GM20000 (cell line): Measurements from ENCODE around the gene TCP11X1.
"Not testable (repeated sequence)": the region's sequence is repeated elsewhere in the genome, so short reads cannot be mapped to it uniquely, and the experiment has no call there.

Experiments
- DNase-seq: peaks from one replicate; pipeline ENCODE4 v3.0.0; 2012; ENCODE audit warnings: low spot score
- TF ChIP-seq, protein P1 (sequence below): IDR thresholded peaks from 2 replicates; pipeline ENCODE4 v1.5.1; 2012; ENCODE audit warnings: mild to moderate bottlenecking, control low read depth; ENCODE audit errors: extremely low read depth, missing control alignments

TCP11X1 gene

DNA sequence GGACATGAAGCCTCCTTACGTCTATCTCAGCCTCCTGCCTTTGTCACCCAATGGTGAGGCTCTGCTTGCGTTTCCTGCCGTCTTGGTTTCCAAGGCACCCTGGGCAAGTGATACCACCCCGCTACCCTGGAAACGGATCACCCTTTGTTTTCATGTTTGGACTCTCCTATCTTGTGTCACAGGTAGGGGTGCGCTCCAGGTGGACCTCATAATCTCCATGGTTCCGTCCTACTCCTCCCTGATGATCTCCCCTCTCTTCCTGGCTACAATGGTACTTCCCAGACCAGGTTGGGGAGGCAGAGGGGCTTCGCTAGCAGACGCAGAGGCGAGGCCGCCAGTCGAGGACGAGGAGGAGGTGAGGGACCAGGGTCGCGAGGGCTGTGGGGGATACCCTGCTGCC is at the start of gene TCP11X1:
TCP11X1 (plus strand) TSS at position 316 of the 400 bp plus-strand sequence.
- not testable (repeated sequence) for DNase-seq

DNA sequence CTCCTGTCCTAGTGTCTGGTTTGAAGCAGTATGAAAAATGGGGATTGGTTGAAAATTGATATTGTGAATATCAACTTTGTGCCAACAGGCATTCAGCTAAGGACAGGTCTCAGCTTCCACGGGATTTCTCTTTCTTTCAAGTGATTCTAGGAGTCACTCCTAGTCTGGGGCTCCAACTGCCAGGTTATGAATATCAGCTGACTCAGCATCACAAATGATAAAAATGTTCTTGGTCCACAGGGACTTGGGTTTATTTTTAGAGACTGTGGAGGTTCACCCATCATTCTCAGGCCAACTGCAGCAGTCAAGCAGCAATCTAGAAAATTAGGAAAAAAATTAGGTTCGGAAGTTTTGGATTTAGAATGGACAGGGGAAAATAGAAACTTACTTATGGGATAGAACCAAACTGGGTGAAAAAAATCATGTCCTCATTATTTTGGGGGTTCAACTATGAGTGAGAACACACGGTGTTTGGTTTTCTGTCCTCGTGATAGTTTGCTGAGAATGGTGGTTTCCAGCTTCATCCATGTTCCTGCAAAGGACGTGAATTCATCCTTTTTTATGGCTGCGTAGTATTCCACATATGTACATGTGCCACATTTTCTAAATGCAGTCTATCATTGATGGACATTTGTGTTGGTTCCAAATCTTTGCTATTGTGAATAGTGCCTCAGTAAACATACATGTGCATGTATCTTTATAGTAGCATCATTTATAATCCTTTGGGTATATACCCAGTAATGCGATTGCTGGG is 29.0 kb upstream of the TCP11X1 start:
- TF ChIP-seq, protein P1, sequence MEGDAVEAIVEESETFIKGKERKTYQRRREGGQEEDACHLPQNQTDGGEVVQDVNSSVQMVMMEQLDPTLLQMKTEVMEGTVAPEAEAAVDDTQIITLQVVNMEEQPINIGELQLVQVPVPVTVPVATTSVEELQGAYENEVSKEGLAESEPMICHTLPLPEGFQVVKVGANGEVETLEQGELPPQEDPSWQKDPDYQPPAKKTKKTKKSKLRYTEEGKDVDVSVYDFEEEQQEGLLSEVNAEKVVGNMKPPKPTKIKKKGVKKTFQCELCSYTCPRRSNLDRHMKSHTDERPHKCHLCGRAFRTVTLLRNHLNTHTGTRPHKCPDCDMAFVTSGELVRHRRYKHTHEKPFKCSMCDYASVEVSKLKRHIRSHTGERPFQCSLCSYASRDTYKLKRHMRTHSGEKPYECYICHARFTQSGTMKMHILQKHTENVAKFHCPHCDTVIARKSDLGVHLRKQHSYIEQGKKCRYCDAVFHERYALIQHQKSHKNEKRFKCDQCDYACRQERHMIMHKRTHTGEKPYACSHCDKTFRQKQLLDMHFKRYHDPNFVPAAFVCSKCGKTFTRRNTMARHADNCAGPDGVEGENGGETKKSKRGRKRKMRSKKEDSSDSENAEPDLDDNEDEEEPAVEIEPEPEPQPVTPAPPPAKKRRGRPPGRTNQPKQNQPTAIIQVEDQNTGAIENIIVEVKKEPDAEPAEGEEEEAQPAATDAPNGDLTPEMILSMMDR: no peak

DNA sequence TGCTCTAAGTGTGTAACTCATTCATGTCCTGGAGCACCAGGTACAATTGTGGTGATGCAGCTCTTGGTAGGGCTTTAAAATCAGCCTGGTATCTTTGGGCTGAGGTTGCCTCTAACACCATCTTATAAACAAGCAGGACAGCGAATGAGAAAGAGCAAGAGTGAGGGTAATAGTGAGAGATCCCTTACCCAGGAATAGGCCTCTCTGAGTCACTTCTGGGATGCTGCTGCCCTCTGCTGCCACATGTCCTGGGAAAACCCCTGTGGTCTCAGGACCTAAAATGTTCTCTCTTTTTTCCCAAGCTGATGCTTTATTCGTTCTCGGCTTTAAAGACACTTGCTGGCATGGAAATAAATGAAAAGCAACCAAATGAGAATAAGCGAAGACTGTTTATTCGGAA is 7.2 kb upstream of the TCP11X1 start:
- not testable (repeated sequence) for DNase-seq

More for the DNA sequence above, 29.0 kb upstream of the TCP11X1 start:
- DNase-seq: no peak

DNA sequence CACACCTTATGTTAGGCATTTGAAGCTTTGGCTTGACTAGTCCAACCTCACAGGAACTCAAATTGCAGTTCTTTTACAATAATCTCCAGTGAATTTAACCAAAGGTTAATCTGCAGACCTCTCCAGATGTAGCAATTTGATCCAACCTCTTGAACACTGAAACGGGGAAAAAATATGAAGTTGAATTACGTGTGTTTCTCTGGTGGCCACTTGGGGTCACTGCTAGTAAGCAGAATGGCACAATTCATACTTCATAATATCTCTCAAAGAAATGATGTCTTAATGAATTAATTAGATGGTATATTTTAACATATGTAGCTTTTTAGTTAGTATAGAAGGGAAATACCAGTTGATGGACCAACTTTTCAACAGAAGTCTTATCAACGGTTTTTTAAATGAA is 1.4 kb downstream of the TCP11X1 start:
- DNase-seq: not testable (repeated sequence)

DNA sequence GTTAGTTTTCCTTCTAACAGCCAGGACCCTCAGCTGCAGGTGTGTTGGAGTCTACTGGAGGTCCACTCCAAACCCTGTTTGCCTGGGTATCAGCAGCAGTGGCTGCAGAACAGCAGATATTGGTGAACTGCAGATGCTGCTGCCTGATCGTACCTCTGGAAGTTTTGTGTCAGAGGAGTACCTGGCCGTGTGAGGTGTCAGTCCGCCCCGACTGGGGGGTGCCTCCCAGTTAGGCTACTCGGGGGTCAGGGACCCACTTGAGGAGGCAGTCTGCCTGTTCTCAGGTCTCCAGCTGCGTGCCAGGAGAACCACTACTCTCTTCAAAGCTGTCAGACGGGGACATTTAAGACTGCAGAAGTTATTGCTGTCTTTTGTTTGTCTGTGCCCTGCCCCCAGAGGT is 20.6 kb downstream of the TCP11X1 start:
- DNase-seq: not testable (repeated sequence)

DNA sequence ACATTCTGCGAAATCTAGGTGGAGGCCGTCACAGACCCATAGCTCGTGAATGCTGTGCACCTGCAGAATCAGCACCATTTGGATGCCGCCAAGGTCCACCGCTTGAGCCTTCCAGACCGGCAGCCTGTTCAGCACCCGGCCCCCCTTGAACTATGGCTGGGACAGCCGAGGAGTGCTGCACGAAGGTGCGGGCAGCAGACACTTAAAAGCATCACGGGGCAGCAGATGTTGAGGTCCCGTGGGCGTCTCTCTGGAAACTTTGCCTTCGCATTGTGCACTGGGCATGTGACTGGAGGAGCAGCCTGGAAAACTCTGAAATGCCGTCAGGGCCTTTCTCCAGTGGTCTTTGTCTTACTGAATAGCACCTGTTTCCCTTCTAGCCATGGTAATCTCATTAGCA is 25.2 kb downstream of the TCP11X1 start:
- not testable (repeated sequence) for DNase-seq

DNA sequence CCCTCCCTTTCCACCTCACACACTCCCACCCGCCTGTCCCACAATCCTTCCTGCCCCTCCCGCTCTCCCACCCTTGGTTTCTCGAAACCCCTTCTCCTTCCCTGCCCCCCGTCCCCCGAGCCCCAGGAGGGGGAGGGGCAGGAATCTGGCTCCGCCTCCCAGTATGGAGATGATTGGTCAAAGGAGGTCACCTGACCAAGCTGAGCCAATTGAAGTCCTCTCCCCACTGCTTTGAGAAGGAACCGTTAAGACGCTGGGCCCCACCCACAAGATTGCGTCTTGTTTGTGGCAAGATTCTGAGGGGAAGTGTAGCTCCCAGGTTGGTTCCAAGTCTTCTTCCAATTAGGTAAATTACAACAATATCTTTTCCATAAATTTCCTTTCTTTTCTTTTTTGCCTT is 31.8 kb downstream of the TCP11X1 start, which contains the start of gene NXF2:
NXF2 (plus strand) TSS at position 275 of the 400 bp plus-strand sequence. CDS start 59,912 bp downstream, outside the sequence.
- DNase-seq: not testable (repeated sequence)

DNA sequence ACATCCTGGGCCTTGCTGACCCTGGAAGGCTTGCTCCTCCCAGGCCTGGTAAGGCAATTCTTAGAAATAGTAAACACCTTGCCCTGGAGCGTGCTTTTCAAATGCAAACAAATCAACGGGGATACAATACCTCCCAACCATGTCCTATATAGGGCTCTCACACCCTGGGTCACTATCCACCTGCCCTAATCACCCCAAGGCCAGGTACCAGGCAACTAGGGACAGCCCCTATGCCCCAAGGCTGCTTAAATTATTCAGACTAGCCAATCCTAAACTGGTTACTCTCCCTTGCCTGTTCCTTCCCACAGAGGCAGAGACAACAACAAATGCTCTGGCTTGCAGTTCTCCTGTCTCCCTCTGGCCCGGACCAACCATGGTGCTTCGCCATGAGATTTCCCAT is 57.1 kb downstream of the TCP11X1 start:
- DNase-seq: not testable (repeated sequence)
